Esophagus muscularis mucosa (tissue), 4 donors: ENCODE results near the gene FCAMR. TPM values are rescaled to one million over a fixed set of nuclear protein-coding genes. Genes with fewer than 3 reads are reported as not detected.

ENCODE experiments used
- DNase-seq: peaks from one replicate; pipeline ENCODE4 v3.0.0-alpha.2; 2017; ENCODE audit errors: extremely low spot score
- H3K27ac ChIP-seq, 4 donors: fragments of 200-600 bp; sonication (generic); replicated peaks in 1 of 4; 1 replicate in 3 of 4; 2 replicates in 1 of 4; pipeline ENCODE4 v1.5.1; 2016 to 2019; ENCODE audit warnings: mild to moderate bottlenecking in 1 of 4
- H3K27me3 ChIP-seq, 4 donors: fragments of 200-600 bp; sonication (generic); one replicate each; pipeline versions ENCODE4 v1.5.1 to v1.6.0; 2016 to 2019
- H3K36me3 ChIP-seq, 4 donors: fragments of 200-600 bp; sonication (generic); one replicate each; pipeline ENCODE4 v1.5.1; 2016 to 2019
- H3K4me1 ChIP-seq, 4 donors: fragments of 200-600 bp; sonication (generic); one replicate each; pipeline ENCODE4 v1.5.1; 2016 to 2019
- H3K4me3 ChIP-seq, 4 donors: fragments of 200-600 bp; sonication (generic); 1 replicate in 2 of 4; 2 replicates in 2 of 4; pipeline ENCODE4 v1.5.1; 2016 to 2019; ENCODE audit warnings: mild to moderate bottlenecking in 4 of 4, moderate library complexity in 1 of 4
- H3K9me3 ChIP-seq, 4 donors: fragments of 200-600 bp; sonication (generic); 1 replicate in 3 of 4; 2 replicates in 1 of 4; pipeline ENCODE4 v1.5.1; 2016 to 2019
- EP300 ChIP-seq: sonication (generic); formaldehyde crosslinking; IDR thresholded peaks from one replicate; pipeline ENCODE4 v1.6.1; 2017; ENCODE audit warnings: antibody characterized with exemption
- POLR2A ChIP-seq: fragments of 450-650 bp; IDR thresholded peaks from one replicate; pipeline ENCODE4 v1.6.1; 2017; ENCODE audit warnings: antibody characterized with exemption, moderate library complexity, mild to moderate bottlenecking, low read depth
- POLR2AphosphoS5 ChIP-seq, 2 donors: sonication (generic); formaldehyde crosslinking; IDR thresholded peaks; one replicate each; pipeline ENCODE4 v1.6.1; 2017; ENCODE audit warnings: antibody characterized with exemption in 2 of 2
- WGBS: methylation state at CpG from one replicate; pipeline ENCODE4 v1.1.5; 2018; 5-methylcytosine and 5-hydroxymethylcytosine counted together
- intact Hi-C: fragments of 100-400 bp; cut with DNase I; formaldehyde crosslinking; loops from one replicate; pipeline ENCODE4 v1.15.1; 2023
- total RNA-seq, 4 donors: library from RNA; depleted of rRNA; stranded (reverse); fragments of >200 nt; gene quantifications; one replicate each; pipeline versions ENCODE4 v1.1.0 to v1.2.1, GENCODE V29; 2016
- TF ChIP-seq, protein P1 (sequence below), 3 experiments: fragments of 200-600 bp in 2 of 3; fragments of 450-650 bp in 1 of 3; sonication (generic) in 2 of 3; IDR thresholded peaks; one replicate each; pipeline ENCODE4 v1.5.1; 2017 to 2019; ENCODE audit warnings: antibody characterized with exemption in 3 of 3, mild to moderate bottlenecking in 2 of 3, moderate library complexity in 1 of 3

Gene FCAMR
- total RNA-seq, 4 donors from 2014 or later: not detected

DNA sequence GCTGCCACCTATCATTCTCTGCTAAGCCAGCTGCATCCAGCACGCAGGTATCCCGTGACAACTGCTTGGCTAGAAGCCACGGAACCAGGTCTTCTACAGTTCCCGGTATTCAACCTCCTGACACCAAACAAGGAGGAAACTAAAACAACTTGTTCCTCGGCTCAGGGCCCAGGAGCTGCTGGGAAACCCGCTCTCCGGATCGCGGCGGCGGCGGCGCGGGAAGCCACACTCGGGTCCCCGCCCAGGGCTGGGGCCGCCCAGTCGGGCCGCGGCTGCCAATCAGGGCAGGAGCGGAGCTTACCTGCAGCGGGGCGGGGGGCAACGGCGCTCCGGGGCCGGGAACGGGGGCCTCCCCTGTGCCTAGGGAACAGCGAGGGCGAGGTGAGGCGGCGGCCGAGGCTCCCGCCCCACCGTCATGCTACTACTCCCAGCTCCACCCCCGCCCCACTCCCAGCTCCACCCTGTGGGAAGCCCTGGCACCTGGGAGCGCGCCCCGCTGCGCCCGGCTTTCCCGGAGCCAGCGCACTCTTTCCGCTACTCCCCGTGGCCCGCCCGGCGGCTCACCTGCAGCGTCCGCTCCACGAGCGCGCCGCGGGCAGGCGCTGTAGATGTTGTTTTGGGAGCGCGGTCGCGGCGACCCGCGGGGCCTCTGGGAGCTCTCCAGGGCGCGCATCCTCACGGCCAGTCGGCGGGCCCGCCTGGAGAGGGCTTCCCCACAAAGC, 60.9 kb downstream of the FCAMR start:
- intact Hi-C loops: loop anchor here (5.0 kb wide), 1 partner anchor 42 kb away; the partner anchor contains the start of gene IL20
- Histone ChIP-seq H3K9me3 (no peaks in the 10 kb centered on the region), H3K27ac (peak overlapping the region; percentile 28 to 60 (median 55)), H3K4me3 (peak overlapping the region; percentile 58 to 70 (median 63)), H3K4me1 (peaks cover 14 to 37% (median 24%) of the 10 kb centered on the region in 4 donors), H3K27me3 (peaks cover 0 to 33% (median 0%) of the 10 kb centered on the region in 4 donors), H3K36me3 (no peaks in the 10 kb centered on the region)
- TF ChIP-seq POLR2A: no peak
- TF ChIP-seq, protein P1, sequence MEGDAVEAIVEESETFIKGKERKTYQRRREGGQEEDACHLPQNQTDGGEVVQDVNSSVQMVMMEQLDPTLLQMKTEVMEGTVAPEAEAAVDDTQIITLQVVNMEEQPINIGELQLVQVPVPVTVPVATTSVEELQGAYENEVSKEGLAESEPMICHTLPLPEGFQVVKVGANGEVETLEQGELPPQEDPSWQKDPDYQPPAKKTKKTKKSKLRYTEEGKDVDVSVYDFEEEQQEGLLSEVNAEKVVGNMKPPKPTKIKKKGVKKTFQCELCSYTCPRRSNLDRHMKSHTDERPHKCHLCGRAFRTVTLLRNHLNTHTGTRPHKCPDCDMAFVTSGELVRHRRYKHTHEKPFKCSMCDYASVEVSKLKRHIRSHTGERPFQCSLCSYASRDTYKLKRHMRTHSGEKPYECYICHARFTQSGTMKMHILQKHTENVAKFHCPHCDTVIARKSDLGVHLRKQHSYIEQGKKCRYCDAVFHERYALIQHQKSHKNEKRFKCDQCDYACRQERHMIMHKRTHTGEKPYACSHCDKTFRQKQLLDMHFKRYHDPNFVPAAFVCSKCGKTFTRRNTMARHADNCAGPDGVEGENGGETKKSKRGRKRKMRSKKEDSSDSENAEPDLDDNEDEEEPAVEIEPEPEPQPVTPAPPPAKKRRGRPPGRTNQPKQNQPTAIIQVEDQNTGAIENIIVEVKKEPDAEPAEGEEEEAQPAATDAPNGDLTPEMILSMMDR (IDR thresholded peaks at IDR 0.05): no peak
- TF ChIP-seq EP300: peak; percentile 78
- peak; percentile 51 to 67 for TF ChIP-seq POLR2AphosphoS5 (IDR thresholded peaks at IDR 0.05)
- WGBS: 0% methylated on average over 23 of the region's 69 CpGs
- no peak for DNase-seq

DNA sequence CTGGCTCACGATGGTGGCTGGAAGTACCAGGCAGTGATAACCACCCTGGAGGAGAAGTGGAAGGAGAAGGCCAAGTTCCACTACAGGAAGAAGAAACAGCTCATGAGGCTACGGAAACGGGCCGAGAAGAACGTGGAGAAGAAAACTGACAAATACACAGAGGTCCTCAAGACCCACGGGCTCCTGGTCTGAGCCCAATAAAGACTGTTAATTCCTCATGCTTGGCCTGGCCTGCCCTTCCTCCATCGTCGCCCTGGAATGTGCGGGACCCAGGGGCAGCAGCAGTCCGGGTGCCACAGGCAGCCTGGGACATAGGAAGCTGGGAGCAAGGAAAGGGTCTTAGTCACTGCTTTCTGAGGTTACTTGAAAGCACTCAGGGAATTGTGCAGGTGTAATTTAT, 62.2 kb downstream of the FCAMR start:
- intact Hi-C loops: loop anchor here (5.0 kb wide), 1 partner anchor 41 kb away; the partner anchor contains the start of gene IL20
- TF ChIP-seq POLR2A (no peak), EP300 (no peak), POLR2AphosphoS5 (IDR thresholded peaks at IDR 0.05) (no peak)
- TF ChIP-seq, protein P1 (IDR thresholded peaks at IDR 0.05): no peak
- 98% methylated on average over 10 of the region's 10 CpGs for WGBS
- DNase-seq: no peak
- peaks cover 0 to 26% (median 0%) of the 10 kb centered on the region in 4 donors for H3K27me3 ChIP-seq
- H3K9me3 ChIP-seq: no peaks in the 10 kb centered on the region
- H3K4me3 ChIP-seq: no peak overlapping the region
- no peaks in the 10 kb centered on the region for H3K36me3 ChIP-seq
- H3K27ac ChIP-seq: no peak overlapping the region
- peaks cover 14 to 37% (median 24%) of the 10 kb centered on the region in 4 donors for H3K4me1 ChIP-seq

Other genes starting within 250 kb of the FCAMR start
- not detected for gene IL19, start 199.7 kb downstream of the FCAMR start, total RNA-seq
- gene IL10, start 198.0 kb downstream of the FCAMR start, total RNA-seq: 1 to 10 TPM in 3 of 4 donors, under 1 TPM in 1; 0.83 to 5.1 (median 3.5) TPM
- not detected for gene IL20, start 104.8 kb downstream of the FCAMR start, total RNA-seq
- gene IL24, start 73.0 kb downstream of the FCAMR start, total RNA-seq: 1 to 10 TPM in 1 of 4 donors, not detected in 3; 1.7 TPM
- 1 to 10 TPM in 3 of 4 donors, not detected in 1; 2.5 to 3.3 (median 3.2) TPM for gene FCMR, start 48.5 kb downstream of the FCAMR start, total RNA-seq
- 1 to 10 TPM in 2 of 4 donors, under 1 TPM in 1, not detected in 1; 0.42 to 4.2 (median 1.1) TPM for gene PIGR, start 24.0 kb downstream of the FCAMR start, total RNA-seq
- under 1 TPM; under 0.01 to 0.32 (median 0.17) TPM for gene C1orf116, start 62.3 kb upstream of the FCAMR start, total RNA-seq
- 1 to 10 TPM; 6.3 to 8.5 (median 7.2) TPM for gene YOD1, start 80.7 kb upstream of the FCAMR start, total RNA-seq
- 1 to 10 TPM; 3.7 to 5.3 (median 4.1) TPM for gene PFKFB2, start 82.8 kb upstream of the FCAMR start, total RNA-seq
- 1 to 10 TPM in 1 of 4 donors, under 1 TPM in 2, not detected in 1; 0.34 to 1.7 (median 0.50) TPM for gene C4BPB, start 118.4 kb upstream of the FCAMR start, total RNA-seq
- under 1 TPM in 2 of 4 donors, not detected in 2; under 0.01 to 0.52 TPM for gene C4BPA, start 133.8 kb upstream of the FCAMR start, total RNA-seq